HG03103 (cell line): ENCODE measurements around the gene GRID2.

ENCODE experiments used
- ATAC-seq: cut with Tn5 transposase; IDR thresholded peaks from one replicate; pipeline ENCODE4 v1.9.1; 2021; ENCODE audit warnings: low read depth; ENCODE audit not compliant: unreplicated experiment

Gene GRID2

DNA sequence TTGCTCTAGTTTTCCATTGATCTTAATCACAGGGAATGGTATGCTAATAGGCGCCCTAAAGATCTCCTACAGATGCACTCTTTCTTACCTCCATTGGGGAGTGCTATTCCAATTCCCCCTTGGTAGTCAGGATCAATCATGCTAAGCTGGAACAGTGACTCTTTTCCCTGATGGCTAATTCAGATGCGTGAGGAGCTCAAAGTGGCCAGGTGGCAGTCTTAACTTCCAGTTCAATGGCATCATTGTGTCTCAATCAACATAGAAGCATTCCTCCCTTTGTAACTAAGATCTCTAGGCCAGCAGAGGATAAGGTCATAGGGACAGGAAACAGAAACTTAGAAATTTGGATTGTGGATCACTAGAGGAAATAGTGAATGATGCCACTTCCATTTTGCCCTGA is 216.8 kb downstream of the GRID2 start:
- ATAC-seq: no peak

- ATAC-seq: no peak
Observed at GRCh38 chr4:92521941-92522340, 218.2 kb downstream of the GRID2 start.

DNA sequence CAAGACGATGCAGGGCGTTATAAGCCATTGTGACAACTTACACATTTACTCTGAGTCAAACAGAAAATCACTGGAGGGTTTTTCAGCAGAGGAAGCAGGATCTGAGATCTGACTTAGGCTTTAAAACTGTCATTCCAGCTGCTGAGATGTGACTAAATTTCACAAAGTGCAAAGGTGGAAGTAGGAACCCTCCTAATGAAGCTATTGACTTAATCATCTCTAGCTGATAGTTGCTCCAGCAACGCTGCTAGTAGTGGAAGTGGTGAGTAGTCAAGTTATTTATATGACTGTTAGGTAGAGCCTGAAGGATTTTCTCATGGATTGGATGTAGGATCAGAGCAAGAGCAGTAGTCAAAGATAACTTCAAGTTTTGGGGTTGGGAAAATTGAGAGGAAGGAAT is 218.6 kb downstream of the GRID2 start:
- no peak for ATAC-seq

GRCh38 chr4:92524131-92524530 is 220.4 kb downstream of the GRID2 start:
- no peak for ATAC-seq

- ATAC-seq: no peak
Observed at GRCh38 chr4:92528541-92528940, 224.8 kb downstream of the GRID2 start.

GRCh38 chr4:92529510-92529909 is 225.7 kb downstream of the GRID2 start:
- ATAC-seq: no peak

DNA sequence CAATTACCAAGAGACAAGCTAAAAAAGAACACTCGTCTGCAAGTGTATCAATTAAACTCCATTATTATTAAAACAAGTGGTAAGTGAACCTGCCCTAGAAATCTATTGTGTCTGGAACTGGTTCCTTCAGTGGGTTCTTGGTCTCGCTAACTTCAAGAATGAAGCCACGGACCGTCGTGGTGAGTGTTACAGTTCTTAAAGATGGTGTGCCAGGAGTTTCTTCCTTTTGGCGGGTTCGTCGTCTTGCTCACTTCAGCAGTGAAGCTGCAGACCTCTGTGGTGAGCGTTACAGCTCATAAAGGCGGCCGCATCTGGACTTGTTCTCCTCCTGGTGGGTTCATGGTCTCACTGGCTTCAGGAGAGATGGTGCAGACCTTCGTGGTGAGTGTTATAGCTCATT is 231.8 kb downstream of the GRID2 start:
- ATAC-seq: no peak

DNA sequence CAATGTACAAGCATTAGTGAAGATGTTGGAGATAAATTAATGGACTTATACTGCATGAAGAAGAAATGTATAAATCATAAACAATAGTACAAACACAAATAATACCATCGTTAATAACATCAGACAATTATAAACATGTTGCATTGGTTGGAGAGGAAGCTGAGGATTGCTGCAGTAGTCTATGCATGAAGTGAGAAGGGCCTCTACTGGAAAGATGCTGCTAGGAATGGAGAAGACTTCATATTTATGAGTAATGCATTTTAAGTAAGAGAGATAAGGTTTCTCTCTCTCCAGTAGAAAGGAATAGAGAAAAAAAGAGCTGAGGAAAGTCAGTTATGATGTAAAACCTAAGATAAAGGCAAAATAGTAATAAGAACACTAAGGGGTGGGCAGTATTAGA is 247.8 kb downstream of the GRID2 start:
- no peak for ATAC-seq

DNA sequence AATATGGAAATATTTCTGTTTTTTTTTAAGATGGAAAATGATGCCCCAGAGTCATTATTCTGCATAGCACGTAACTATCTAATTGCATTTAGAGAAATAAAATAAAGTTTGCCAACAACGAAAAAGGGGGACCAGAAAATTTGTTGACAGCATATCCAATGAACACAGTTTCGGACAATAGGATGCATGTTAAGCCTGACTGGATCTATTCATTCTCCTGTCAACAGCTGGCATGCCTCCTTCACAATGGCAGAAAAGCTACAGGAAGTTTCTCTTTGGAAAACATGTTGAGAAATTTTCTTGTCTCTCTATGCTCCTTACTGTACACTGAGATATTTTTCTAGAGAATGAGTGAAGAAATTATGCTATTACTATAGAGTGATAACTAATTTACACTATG is 262.5 kb downstream of the GRID2 start:
- ATAC-seq: no peak

GRCh38 chr4:92580816-92581215 is 277.1 kb downstream of the GRID2 start:
- ATAC-seq: no peak

GRCh38 chr4:92599044-92599443 is 295.3 kb downstream of the GRID2 start:
- no peak for ATAC-seq

DNA sequence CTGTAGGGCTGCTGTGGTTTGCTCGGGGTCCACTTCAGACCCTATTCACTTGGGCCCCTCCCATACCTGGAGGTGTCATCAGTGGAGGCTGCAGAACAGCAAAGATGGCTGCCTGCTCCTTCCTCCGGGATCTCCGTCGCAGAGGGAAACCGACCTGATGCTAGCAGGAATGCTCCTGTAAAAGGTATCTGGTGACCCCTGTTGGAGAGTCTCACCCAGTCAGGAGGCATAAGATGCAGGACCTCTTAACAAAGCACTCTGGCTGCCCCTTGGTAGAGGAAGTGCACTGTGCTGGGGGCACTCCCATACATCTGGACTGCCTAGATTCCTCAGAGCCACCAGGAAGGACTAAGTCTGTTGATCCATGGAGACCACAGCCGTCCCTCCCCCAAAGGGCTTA is 296.9 kb downstream of the GRID2 start:
- ATAC-seq: no peak

GRCh38 chr4:92606227-92606626 is 302.5 kb downstream of the GRID2 start:
- no peak for ATAC-seq

GRCh38 chr4:92615049-92615448 is 311.3 kb downstream of the GRID2 start:
- ATAC-seq: no peak

DNA sequence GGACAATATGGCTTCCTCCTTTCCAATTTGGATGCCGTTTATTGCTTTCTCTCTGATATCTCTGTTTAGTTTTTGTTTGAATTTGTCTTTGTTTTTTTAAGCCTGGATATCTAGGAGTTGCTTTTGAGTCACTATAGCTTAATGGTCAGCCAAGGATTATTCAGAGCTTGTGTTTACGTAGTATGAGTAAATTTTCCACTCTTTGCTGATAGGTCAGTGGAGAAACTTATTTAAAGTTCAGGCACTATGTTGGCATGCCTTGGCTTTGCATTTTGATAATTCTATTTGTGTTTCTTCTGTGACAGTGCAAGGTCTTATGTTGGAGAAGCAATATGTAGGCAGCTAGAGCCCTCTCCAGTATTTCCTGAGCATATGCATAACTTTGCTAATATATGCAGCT is 315.2 kb downstream of the GRID2 start:
- ATAC-seq: no peak

DNA sequence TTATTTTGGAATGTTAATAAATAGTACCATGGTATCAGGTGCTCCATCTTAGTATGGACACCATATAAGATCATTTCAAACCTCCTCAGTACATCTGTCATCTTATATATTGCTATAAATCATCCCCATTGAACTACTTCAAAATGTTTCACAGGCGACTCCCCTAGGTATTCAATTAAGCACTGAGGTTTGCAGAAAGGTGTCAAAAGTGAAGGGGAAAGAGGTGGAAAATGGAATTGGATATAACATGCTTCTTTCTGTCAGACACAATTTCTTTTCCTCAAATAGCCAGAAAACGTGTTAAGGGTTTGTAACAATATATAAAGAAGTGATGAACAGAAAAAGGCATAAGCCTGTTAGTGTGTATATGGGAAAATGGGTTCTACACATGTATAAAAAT is 325.5 kb downstream of the GRID2 start:
- ATAC-seq: no peak

DNA sequence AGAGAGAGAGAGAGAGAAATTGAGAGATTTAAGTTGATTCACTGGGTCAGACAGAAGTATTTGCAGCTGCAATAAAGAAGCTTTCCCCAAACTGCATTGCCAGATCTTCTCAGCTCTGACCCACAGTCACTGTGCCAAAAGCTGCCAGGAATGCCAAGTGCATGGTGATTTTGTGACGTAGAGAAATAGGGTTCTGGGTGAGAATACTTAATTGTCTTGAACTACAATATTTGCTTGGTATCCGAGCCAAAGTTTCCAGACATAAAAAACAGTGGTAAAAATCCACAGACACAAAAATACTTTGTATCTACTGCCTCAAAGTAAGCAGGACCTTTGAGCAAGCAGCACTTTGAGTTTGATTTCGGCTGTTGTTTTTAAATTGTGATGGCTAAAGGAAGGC is 331.1 kb downstream of the GRID2 start:
- ATAC-seq: no peak

DNA sequence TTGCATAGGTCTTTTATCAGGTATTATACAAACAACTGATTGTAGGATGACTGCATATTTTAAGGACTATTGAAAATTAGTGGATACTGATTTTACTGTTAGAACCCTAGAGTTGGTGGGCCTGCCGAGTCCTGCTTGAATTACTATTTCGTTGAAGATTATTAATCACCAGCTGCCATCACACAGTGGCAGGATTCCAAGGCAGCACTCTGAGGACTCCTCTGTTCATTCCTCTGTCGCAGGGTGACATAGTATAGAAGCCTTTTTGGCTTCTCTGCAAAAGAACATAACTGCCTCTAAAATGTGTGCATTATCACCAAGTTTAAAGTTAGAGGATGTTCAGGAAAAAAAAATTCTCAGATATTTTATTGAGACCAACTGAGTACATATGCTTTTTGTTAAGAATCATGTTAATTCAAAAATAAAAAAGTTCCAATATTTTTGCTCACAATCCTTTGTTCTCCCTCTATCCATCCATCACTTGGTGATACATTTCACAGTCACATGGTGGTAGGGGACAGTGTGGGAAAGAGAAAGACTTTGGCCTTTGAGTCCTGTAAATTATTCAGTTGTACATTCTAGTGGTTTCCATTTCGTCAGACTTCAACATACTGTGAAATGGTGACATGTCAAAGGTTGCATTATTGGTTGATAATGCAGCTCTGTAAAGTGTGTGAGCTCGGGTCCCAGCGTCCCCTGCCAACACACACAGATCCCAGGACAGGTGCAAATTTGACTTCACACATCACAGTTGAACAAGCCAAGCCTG is 332.5 kb downstream of the GRID2 start:
- ATAC-seq: no peak

DNA sequence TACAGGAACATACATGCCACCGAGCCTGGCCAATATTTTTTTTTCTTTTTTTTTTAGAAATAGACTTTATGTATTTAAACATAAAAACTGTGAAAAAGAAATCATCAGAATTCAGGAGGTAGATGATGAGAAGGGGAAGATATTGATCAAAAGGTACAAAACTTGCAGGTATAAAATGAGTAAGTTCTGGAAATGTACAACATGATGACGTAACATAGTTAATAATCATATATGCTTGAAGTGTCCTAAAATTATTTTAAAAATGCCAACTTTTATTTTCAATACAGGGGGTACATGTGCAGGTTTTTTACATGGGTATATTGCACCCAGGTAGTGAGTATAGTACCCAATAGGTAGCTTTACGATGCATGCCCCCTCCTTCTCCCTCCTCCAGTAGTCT is 337.6 kb downstream of the GRID2 start:
- ATAC-seq: no peak

GRCh38 chr4:92646826-92647225 is 343.1 kb downstream of the GRID2 start:
- ATAC-seq: no peak

GRCh38 chr4:92651536-92651935 is 347.8 kb downstream of the GRID2 start:
- no peak for ATAC-seq

DNA sequence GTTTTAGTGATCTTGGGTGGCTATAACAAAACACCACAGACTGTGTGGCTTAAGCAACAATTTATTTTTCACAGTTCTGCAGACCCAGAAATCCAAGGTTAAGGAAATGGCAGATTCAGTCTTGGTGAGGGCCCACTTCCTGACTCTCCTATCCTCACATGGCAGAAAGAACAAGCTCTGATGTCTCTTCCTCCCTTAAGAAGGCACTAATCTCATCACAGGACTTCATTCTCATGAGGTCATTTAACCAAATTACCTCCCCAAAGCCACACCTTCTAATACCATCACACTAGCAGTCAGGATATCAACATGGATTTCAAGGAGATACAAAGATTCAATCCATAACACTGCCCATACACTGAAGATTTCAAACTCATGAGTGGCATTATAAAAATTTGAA is 350.3 kb downstream of the GRID2 start:
- ATAC-seq: no peak

GRCh38 chr4:92657695-92658094 is 353.9 kb downstream of the GRID2 start:
- ATAC-seq: no peak
